NOMO-1 (cell line): Measurements from ENCODE around the gene NUDCD3.

Experiments used
- DNase-seq, 2 experiments: peaks; one replicate each; lab custom pipeline; 2025; ENCODE audit not compliant: unreplicated experiment in 2 of 2; lab: John Stamatoyannopoulos, UW

The NUDCD3 gene

DNA sequence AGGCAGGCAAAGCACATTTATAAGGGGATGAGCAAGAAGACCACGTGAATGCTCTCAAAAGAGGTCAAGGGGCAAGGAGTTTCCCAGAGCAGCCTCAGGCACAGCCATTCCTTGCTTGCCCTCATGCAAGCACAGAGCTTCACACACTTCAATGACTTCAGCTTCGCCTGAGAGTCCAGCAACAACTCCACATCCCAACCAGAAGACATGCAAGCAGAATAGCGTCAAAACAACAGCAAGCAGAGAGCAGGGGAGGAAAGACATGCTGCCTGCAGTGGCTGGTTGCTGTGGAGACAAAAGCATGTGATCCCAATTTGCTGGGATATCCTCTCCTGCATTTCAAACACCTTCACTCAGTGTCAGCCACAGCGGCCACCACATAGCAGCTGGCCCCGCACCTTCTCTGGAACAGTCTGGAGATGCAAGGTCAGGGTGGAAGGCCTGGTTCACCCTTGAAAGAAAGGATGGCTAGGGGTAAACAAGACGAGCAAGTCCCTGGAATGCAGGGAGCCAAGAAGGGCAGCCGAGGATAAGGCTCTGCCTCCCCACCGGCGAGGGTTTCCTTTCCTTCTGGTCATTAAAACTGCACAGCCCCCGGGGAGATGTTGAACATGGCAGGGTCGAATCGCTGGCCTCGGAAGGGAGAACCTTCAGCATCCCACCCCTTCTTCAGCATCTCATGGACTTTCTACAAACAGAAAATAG lies 104.9 kb downstream of the NUDCD3 start:
- no peak for DNase-seq

DNA sequence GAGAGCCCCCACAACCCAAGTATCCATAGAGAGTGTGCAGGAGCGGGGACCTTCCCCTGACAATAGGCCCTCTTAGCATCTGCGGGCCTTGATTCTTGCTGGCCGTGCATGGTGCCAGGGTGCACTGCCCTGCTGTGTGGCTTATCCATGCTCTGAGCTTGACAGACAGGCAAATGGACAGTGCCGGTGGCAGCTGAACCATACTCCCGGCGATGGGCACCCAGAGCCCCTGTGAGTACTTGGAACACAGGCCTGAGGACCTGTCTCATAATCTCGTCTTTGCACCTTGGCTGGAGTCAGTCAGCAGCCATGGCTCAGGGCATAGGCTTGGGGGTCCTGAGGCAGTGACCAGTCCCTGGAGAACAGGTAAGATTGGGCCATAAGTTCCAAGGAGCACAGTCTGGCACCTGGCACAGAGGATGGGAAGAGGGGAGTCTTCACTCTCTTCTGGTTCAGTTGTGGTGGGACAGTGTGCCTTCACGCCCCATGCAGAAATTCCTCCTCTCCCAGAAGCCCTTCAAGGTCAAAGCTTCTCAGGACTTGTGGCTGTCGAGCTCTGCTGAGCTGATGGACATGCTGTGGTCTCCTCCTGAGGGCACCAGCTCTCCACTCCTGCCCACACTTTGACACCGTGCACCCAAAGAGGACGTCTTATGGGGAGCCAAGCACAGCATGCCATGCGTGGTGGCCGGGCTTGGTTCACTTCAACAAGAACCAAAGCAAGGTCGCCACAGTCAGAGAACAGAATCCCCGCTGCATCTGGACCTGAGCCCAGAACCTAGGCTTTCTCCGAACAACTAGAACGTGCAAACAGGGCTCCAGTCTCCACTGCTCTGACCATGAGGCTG lies 105.6 kb downstream of the NUDCD3 start:
- no peak for DNase-seq

DNA sequence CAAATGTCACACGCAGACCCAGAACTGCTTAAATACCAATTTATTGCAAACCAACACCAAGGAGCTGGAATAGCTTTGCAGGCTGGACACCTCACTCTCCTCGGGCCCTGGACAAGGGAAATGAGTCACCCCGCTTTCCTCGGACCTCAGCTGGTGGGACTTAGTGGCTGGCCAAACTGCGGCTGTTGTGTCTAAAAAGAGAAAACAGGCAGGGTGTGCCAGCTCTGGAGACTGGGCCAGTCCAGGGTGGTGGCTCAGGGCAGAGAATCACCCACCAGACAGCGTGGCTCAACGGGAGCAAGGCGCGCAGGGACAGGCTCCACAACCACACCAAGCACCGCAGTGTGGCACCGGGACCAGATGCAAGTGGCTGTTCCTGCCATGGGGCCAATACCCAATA lies 106.9 kb downstream of the NUDCD3 start:
- no peak for DNase-seq

DNA sequence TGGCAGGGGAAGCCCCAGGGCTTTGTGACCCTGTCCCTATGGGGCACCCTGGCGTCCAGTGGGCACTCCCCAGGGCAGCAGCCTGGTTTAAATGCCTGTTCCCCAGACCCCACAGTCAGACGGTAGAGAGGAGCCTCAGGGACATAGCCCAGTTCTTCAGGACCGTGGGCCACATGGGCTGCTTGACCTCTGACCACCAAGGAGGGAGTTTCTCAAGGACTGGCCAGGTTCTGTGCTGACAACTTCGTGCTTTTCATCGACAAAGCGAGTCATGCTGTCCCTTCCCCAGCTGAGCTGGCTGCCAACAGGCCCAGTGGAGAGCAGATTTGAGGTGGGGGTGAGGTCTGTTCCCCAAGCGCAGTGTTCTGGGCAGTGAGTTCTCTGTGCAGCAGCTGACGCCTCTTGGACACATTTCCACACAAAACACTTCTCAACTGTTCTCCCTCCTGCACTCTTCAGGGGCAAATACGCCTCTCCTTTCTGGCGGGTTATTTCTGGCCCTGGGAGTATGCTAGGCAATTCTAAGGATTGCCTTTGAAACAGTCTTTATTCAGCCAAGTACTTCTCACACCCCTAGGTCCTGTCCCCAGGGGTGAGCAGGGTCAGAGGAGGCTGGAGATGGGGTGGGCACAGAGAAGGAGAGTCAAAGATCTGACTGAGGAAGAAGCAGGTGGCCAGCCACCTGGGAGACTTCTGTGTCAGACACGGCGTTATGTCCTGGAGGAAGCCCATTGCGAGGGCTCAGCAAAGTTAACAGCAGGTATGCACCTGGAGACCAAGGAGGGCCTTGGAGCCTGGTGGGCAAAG lies 107.8 kb downstream of the NUDCD3 start:
- no peak for DNase-seq

DNA sequence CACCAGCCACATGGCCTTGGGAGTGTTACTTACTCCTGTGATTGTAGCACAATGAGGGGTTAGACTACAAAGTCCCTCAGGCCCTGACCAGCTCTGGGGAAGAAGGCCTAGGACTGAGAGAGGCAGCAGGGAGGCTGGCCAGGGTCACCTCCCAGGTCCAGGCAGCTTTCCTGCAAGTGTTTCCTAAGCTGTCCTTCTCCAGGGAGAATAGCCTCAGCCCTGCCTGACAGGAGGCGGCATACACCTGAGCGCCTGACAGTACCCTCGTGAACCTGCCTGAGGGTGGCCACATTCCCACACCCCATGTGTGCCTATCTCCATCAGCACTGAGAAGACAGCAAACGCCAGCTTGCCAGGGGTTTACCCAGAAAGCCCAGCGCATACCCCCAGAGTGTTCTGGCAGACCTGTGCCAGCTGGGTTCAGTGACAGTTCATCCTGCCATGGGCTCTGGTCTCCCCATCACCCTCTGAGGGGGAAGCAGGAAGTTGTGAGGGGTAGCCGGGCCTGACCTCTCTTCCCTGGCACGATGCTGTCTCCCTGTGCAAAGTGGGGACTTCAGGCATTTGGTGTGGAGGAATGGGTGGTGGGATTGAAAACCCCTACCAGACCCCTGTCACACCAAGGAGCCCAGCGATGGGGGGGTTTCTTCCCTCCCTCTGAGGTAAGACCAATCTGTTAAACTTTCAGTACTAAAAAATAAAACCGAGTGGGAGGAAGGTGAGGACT lies 108.8 kb downstream of the NUDCD3 start:
- no peak for DNase-seq

DNA sequence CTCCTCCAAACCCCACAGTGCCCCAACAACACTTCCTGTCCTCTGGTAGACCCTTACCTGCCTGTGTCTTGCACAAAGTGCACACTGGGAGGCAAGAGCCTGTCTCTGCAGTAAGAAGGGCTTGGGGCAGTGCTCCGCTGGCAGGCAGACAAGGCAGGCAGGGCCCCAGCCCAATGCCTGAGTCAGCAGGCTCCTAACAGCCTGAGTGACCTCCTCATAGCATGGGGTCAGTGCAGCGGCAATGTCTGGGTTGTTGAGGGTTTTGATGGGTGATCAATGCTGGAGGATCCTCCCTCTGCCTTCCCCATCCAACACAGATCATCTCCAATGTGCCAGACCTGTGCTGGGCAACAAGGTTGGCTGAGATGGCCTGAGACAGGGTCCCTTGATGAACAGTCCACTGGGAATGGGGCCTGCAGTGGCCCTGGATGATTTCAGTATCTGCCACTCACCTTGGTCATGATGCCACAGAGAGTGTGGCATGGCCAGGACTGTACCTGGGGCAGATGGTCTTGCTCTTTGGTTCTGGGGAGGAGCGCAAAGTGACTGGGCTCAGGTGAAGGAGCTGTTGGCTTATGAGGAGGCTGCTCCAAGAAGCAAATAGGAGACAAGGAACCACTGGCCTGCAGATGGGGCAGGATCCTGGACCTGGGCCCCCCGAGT lies 109.5 kb downstream of the NUDCD3 start:
- DNase-seq, result no peak

DNA sequence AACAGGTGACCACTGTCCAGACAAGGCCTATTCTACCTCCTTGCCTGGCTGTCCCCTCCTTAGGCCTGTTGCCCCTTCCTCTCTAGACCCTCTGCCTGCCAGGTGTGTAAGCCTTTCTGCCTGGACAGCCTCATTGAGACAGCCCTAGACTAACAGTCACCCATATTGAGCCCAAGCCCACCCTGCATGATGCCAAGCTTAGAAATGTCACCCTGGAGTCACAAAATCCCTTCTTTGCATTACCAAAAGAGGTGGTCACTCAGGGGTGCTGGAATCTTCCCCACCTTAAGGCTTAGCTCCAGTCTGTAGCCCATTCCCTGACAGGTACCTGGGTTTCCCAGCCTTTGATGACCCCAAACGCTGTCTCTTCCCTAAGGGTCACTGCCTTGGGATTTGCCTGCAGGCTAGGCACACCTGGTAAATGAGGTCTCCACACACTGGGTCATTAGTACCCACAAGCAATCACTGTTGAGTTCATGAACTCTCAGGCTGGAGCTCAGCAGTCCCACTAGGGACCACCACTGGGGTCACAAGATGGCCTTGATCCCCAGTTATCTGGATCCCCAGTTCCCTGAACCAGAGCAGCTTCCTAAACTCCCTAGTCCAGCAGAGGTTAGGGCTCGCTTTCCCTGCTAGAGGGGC lies 110.1 kb downstream of the NUDCD3 start:
- no peak for DNase-seq

DNA sequence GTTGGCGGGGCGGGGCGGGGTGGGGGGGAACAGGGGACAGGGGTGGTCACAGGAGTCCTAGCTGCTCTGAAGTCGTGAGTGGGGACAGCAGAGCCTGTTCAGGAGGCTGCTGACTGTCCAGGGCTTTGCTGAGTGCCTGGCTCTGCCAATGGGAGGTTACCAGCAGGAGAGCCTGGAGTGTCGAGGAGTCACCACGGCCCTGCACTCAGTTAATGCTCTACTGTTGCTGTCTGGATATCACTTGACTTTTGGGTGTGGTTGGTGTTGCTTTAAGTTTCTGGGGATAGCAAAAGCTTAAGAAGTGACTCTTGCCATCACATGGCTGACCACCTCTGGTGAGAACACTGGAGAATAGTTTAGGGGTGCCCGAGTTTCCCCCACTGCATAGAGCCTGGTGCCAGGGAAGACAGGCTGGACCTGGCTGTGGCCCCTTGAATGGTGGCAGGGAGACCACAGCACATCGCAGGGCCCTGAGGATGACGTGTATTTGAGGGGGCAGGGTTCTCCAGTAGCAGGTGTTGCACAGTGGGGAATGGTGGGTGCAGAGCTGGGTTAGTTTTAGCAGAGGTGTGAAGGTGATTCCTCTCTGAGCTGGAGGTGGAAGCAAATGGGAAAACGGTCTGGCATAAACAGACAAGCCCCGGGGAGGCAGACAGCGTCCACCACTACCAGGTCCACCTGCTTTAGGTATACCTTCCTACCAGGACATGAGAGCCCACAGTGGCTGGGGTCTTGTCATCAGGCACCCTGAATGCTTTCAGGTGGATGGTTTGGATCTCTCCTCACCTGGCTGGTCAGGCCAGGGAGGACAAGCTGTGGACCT lies 110.9 kb downstream of the NUDCD3 start:
- no peak for DNase-seq

DNA sequence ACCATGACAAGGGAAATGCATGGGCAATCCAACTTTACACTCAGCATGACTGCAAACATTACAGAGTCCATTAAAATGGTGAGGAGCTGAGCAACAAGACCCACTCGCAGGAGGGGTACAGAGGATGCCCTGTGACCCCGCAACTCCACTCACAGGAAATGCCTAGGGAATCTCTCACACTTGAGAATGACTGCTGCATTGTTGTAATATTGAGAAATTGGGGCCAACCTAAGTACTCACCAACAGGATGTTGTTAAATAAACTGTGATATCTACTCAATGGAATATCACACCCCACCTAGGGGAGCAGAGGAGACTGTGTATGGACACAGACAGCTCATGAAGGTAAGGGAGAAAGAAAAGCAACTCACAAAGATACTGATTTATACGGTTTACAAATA lies 111.7 kb downstream of the NUDCD3 start:
- no peak for DNase-seq

DNA sequence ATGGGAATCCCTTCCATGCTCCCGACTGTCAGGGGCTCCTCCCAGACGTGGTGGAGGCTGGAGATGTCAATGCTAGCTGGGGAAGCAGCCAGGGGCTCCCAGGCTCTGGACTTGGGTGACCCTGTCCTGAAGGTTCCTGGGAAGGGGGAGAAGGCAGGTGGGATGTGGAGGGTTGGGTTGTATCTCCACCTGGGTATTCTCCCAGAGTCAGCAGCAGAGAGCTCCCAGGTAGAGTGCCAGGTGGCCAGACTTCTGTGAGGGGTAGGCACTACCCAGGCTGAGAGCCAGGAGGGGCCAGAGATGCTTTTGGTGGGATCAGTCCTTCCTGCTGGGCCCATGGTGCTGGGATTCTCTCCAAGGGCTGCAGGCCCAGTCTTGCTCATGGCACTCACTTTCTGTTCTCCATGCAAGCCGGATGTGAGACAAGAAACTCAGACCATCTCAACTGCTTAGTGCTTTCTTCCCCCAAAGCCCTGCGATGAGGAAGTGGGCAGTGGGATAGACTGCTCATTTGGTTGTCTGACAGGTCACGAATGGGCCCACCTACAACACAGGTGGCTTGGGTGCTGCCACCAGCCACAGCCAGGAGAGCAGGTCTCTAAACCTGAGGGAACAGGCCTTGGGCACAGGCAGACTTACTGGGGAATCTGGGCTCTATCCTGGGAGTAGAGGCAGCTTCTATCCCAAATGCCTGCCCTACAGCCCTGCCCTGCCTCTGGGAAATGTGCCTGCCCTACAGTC lies 112.6 kb downstream of the NUDCD3 start:
- DNase-seq, result peak; percentile 45 to 81

DNA sequence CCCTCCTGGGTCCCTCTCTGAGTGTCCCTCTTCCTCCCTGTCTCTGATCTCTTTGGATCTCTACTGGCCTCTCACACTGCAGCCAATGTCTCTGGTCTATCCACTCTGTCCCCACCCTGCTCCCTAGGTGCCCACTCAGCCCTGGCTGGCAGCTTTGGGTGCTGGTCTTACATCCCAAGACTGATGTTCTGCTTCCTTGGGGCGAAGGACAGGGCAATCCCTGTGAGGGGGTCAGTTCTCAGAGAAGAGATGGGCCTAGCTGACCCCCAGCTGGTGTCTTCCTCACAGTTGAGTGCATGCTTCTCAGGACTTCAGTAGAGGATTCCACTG lies 113.4 kb downstream of the NUDCD3 start:
- DNase-seq, result no peak

DNA sequence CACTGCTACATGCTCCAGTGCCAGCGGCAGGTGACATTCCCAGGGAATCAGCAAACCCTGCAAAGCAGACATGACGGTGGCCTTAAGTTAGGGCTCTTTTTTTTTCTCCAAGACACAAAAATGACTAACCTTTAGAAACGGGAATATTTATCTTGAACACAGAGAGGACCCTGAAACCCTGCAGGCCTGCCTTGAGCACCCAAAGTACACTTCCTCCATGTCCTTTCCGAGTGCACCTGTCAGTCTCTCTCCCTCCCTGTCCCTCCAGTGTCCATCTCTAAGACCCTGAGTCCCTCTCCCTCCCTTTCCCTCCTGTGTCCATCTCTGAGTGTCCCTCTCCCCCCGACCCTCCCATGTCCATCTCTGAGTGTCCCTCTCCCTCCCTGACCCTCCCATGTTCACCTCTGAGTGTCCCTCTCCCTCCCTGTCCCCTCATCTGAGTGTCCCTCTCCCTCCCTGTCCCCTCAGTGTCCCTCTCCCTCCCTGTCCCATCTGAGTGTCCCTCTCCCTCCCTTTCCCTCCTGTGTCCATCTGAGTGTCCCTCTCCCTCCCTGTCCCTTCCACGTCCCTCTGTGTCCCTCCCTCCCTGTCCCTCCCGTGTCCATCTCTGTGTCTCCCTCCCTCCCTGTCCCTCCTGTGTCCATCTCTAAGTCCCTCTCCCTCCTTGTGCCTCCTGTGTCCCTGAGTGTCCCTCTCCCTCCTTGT lies 113.9 kb downstream of the NUDCD3 start:
- DNase-seq, result no peak

DNA sequence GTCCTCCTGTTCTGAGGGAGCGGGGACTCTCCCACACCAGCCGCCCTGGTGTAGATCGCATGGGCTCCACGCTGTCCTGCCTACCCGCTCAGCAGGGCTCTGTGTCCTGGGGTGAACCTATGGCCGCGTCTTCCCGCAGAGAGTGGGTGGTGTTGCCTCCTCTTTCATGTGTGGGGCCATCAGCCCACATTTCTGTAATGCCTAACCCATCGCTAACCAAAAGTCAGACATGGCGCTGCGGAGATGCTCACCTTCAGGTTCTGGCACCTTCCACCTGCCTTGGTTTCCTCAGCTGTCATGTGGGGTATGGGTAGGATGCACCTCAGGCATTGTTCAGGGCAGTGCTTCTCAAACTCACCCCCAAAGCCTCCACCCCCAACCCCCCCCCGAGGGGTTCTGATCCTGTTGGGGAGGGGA lies 114.5 kb downstream of the NUDCD3 start:
- no peak for DNase-seq

DNA sequence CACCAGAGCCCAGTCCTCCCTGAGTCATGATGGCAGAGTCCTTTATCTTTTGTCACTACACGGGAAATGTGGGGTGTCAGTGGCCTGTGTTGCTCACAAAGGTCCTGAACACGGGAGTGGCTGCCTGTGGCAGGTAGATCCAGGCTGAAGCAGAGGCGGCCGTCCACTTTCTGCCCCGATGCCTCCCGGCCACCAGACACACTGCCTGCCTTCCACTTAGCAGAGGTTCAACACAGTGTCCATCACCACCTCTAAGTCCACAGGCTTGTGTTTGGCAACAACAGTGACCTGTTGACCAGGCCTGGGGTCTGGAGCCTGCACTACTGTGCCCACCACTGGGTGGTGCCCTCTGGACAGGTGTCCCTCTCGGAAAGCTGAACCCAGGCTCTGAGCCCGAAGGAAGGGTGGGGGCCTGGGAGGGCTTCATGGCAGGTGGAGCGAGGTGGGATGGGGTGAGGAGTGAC lies 115.2 kb downstream of the NUDCD3 start:
- DNase-seq, result no peak

DNA sequence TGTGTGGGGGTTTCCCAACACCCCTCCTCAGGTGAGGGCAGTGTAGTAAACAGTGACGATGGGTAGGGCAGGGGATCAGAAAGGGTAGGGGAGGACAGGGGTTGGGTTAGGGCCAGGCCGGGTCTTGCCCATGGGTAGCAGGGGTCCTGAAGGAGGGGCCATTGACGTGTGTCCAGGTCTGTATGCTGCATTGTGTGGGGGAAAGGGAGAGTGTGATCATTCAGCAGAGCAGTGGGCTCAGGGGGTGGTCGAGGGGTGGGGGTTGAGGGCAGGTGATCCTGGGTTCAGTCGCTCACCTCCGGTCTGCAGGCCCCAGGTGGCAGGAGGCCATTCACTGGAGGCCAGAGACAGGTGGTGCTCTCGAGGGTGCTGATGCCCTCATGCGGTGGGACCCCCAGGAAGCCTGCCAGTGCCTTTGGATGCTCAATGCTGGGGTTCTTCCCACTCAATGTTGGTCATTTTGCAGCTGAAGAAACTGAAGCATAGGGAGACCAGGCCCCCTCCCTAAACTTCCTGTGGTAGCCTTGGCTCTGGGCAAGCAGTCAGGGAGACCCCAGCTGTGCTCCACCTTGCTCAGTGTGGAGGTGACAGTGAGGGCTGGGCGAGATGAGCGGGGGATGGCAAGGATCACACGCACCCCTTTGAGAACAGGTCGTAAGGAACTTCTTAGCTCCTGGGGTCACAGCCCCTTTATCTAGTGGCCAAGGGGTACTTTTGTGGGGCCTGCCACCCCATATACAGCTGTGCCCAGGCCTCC lies 116.3 kb downstream of the NUDCD3 start:
- DNase-seq, result no peak

DNA sequence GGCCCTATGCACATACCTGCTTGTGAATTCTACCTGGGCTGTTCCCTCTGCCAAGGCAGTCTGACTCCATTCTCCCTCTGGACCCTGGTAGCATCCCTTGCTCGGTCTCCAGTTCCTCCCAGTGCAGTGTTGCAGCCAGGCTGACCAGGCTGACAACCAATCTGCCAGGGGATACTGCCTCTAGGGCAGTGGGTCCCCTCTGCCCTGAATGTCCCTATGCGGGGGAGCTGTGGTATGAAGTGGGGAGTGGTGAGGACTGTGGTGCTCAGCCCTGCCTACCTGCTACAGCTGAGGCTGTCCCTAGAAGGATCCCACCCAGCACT lies 117.1 kb downstream of the NUDCD3 start:
- DNase-seq, result no peak
